Measurements from ENCODE around the gene ENOSF1. TPM values are rescaled to one million over a fixed set of nuclear protein-coding genes. Genes with fewer than 3 reads are reported as not detected.

The ENOSF1 gene
- total RNA-seq, 1 donor from 2014 or later = 93.6 TPM

DNA sequence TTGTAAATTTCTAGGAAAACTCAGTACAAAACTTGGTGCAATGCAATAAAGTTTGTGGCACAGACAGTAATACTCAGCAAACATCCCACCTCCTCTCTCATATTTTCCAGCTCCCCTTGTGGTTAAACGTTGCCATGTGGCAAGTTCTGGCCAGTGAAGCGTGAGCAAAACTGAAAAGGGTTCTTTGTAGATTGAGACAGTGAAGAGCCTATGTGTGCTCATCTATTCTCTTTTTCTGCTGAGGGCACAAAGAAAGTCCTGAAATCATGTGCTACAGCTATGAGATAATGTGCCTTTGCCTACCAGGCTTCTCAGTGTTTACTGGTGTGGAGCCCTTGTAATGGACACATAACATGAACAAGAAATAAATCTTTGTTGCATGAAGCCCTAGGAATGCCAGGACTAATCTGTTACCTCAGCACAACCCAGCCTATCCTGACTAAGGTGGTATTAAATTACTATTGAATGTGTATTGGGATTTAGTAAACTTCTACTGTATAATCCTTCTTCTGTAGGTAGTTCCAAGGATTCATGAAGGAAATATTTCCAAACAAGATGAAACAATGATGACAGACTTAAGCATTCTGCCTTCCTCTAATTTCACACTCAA lies 67.9 kb downstream of the ENOSF1 start:
- peaks cover 4% of the 10 kb centered on the region for H3K4me1 Mint-ChIP-seq (ENCODE audit: low read depth)
- no peaks in the 10 kb centered on the region for H3K9me3 Mint-ChIP-seq
- intact Hi-C loops (cut with micrococcal nuclease) = loop anchor here (2.0 kb wide), 1 partner anchor 38 kb away; no protein-coding TSS in a partner anchor
- H3K36me3 Mint-ChIP-seq (ENCODE audit: low read depth) = no peaks in the 10 kb centered on the region
- no peak overlapping the region for H3K4me3 Mint-ChIP-seq (ENCODE audit: low read depth)
- DNase-seq (ENCODE audit: low spot score) = no peak
- H3K27ac Mint-ChIP-seq = no peak overlapping the region
- H3K27me3 Mint-ChIP-seq (ENCODE audit: low read depth) = no peaks in the 10 kb centered on the region

- DNase-seq (ENCODE audit: low spot score) = no peak
- no peak overlapping the region for H3K27ac Mint-ChIP-seq
These were observed 71.2 kb downstream of the ENOSF1 start for GRCh38 chr18:641224-641623.

GRCh38 chr18:635171-635570 lies 77.3 kb downstream of the ENOSF1 start:
- H3K27ac Mint-ChIP-seq = no peak overlapping the region
- H3K9me3 Mint-ChIP-seq = peaks cover 4% of the 10 kb centered on the region
- DNase-seq (ENCODE audit: low spot score) = no peak
- intact Hi-C loops (cut with micrococcal nuclease) = no loop called here
- no peaks in the 10 kb centered on the region for H3K36me3 Mint-ChIP-seq (ENCODE audit: low read depth)
- no peaks in the 10 kb centered on the region for H3K4me1 Mint-ChIP-seq (ENCODE audit: low read depth)
- no peak overlapping the region for H3K4me3 Mint-ChIP-seq (ENCODE audit: low read depth)
- H3K27me3 Mint-ChIP-seq (ENCODE audit: low read depth) = peaks cover 13% of the 10 kb centered on the region

More at GRCh38 chr18:641224-641623, 71.2 kb downstream of the ENOSF1 start:
- Mint-ChIP-seq H3K9me3 (no peaks in the 10 kb centered on the region), H3K4me1 (ENCODE audit: low read depth) (peaks cover 4% of the 10 kb centered on the region), H3K4me3 (ENCODE audit: low read depth) (no peak overlapping the region), H3K36me3 (ENCODE audit: low read depth) (no peaks in the 10 kb centered on the region), H3K27me3 (ENCODE audit: low read depth) (peaks cover 4% of the 10 kb centered on the region)
- intact Hi-C loops (cut with micrococcal nuclease) = no loop called here

DNA sequence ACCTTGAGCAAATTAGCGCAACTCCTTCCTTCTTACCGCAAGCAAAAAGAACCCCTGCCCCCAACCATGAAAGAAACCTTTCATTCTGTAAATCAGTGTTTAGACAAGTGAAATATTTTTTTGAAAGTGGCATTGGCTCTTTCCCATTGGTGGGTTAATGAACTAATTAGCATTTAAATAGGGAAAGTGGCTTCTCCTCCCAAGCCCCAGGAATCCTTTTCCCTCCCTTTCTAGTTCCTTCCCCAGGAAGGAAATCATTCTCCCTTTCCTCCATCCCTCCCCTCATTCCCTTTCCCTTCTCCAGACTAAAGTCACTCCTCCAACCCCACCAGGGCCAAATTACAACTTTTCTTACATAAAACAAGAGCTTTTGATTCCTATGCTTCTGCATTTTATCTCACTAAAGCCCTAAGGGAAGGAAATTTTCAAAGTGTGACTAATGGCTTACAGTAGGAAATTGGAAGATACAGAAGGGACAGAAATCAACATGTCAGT lies 77.8 kb downstream of the ENOSF1 start:
- DNase-seq (ENCODE audit: low spot score) = no peak
- Mint-ChIP-seq H3K4me3 (ENCODE audit: low read depth) (no peak overlapping the region), H3K27ac (no peak overlapping the region), H3K36me3 (ENCODE audit: low read depth) (no peaks in the 10 kb centered on the region), H3K4me1 (ENCODE audit: low read depth) (peaks cover under 1% of the 10 kb centered on the region), H3K9me3 (peaks cover 4% of the 10 kb centered on the region), H3K27me3 (ENCODE audit: low read depth) (peaks cover 13% of the 10 kb centered on the region)
- intact Hi-C loops (cut with micrococcal nuclease) = no loop called here

GRCh38 chr18:631560-631959 lies 80.9 kb downstream of the ENOSF1 start:
- intact Hi-C loops (cut with micrococcal nuclease) = no loop called here
- Mint-ChIP-seq H3K4me1 (ENCODE audit: low read depth) (peaks cover 5% of the 10 kb centered on the region), H3K4me3 (ENCODE audit: low read depth) (no peak overlapping the region)

DNA sequence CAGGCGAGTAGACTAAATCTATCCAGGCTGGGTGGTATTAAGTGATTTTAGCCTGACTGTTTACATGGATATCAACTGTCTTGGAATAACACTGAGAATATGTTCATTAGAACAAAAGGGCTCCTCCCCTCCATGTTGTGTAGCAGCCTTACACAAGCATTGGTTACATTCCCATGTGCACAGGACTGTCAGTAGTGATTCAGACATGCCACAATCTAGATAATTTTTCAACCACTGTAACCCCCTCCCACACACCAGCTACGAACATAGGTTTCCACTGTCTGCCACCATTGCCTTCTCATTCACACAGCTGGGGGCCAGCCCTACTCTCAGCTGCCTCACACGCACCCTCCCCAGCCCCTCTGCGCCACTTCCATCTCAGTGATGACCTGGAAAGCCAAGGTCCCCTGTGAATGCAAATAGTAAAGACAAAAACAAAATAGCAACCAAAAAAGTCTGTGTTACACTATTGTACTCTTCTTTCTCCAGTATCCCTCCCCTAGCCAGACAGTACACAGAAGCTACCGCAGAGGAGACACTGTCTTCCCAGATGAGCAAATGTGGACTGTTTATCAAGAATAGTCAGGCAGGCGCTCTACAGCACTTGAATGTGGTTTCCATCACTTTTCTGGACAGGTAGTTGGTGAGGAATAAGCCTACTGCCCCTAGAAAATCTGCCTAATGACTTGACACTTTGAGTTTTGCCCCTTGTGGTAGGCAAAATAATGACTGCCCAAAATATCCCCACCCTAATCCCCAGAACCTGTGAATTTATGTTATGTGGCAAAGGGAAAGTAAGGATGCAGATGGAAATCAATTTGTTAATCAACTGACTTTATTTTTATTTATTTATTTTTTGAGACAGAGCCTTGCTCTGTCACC lies 82.9 kb downstream of the ENOSF1 start:
- H3K9me3 Mint-ChIP-seq = peaks cover 4% of the 10 kb centered on the region
- no peak overlapping the region for H3K27ac Mint-ChIP-seq
- no peak overlapping the region for H3K4me3 Mint-ChIP-seq (ENCODE audit: low read depth)
- H3K4me1 Mint-ChIP-seq (ENCODE audit: low read depth) = peaks cover 5% of the 10 kb centered on the region
- H3K36me3 Mint-ChIP-seq (ENCODE audit: low read depth) = no peaks in the 10 kb centered on the region
- intact Hi-C loops (cut with micrococcal nuclease) = loop anchor here (2.0 kb wide), 2 partner anchors 21 to 29 kb away; no protein-coding TSS in a partner anchor
- DNase-seq (ENCODE audit: low spot score) = no peak
- H3K27me3 Mint-ChIP-seq (ENCODE audit: low read depth) = peaks cover 21% of the 10 kb centered on the region

More at GRCh38 chr18:631560-631959, 80.9 kb downstream of the ENOSF1 start:
- Mint-ChIP-seq H3K36me3 (ENCODE audit: low read depth) (no peaks in the 10 kb centered on the region), H3K27ac (no peak overlapping the region), H3K9me3 (peaks cover 4% of the 10 kb centered on the region), H3K27me3 (ENCODE audit: low read depth) (peaks cover 14% of the 10 kb centered on the region)
- no peak for DNase-seq (ENCODE audit: low spot score)

DNA sequence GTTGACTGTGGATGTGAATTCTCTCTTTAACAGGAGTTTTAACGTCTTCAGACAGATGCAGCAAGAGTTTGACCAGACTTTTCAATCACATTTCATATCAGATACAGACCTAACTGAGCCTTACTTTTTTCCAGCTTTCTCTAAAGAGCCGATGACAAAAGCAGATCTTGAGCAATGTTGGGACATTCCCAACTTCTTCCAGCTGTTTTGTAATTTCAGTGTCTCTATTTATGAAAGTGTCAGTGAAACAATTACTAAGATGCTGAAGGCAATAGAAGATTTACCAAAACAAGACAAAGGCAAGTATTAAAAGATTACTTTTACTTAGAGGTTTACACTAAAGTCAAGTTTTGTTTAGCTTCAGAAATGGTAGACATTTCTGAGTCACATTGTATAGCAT lies 85.2 kb downstream of the ENOSF1 start:
- intact Hi-C loops (cut with micrococcal nuclease) = no loop called here
- Mint-ChIP-seq H3K27me3 (ENCODE audit: low read depth) (peaks cover 22% of the 10 kb centered on the region), H3K36me3 (ENCODE audit: low read depth) (no peaks in the 10 kb centered on the region), H3K27ac (no peak overlapping the region), H3K4me1 (ENCODE audit: low read depth) (peaks cover 7% of the 10 kb centered on the region), H3K9me3 (peaks cover 4% of the 10 kb centered on the region), H3K4me3 (ENCODE audit: low read depth) (no peak overlapping the region)
- no peak for DNase-seq (ENCODE audit: low spot score)

- no peak overlapping the region for H3K27ac Mint-ChIP-seq
- H3K4me3 Mint-ChIP-seq (ENCODE audit: low read depth) = no peak overlapping the region
- H3K9me3 Mint-ChIP-seq = no peaks in the 10 kb centered on the region
- peaks cover 34% of the 10 kb centered on the region for H3K27me3 Mint-ChIP-seq (ENCODE audit: low read depth)
- no peaks in the 10 kb centered on the region for H3K36me3 Mint-ChIP-seq (ENCODE audit: low read depth)
- H3K4me1 Mint-ChIP-seq (ENCODE audit: low read depth) = peaks cover 2% of the 10 kb centered on the region
- DNase-seq (ENCODE audit: low spot score) = peak; percentile 43
- intact Hi-C loops (cut with micrococcal nuclease) = loop anchor here (1.0 to 5.0 kb wide), 3 partner anchors 88 to 215 kb away; partner anchors contain the start of gene ENOSF1
These were observed 88.4 kb downstream of the ENOSF1 start for GRCh38 chr18:623761-624620.

DNA sequence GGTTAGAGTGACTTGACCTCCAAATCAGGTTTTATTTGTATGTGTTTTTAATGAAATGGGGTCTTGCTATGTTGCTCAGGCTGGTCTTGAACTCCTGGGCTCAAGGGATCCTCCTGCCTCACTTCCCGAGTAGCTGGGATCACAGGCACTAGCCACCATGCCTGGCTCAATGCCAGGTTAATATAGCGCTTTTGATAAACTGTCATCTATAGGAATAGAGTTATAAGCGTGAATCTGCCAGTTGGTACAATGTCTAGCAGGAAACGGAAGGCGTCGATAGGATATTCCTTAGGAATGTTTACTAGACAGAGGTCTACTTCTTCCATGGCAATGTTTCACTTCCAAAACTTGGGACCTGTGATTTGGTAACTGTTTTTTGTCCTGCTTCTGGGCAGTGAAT lies 90.1 kb downstream of the ENOSF1 start:
- DNase-seq (ENCODE audit: low spot score) = no peak
- Mint-ChIP-seq H3K4me1 (ENCODE audit: low read depth) (peaks cover 2% of the 10 kb centered on the region), H3K27ac (no peak overlapping the region), H3K4me3 (ENCODE audit: low read depth) (no peak overlapping the region), H3K27me3 (ENCODE audit: low read depth) (peaks cover 39% of the 10 kb centered on the region), H3K9me3 (no peaks in the 10 kb centered on the region), H3K36me3 (ENCODE audit: low read depth) (no peaks in the 10 kb centered on the region)
- intact Hi-C loops (cut with micrococcal nuclease) = loop anchor here (5.0 kb wide), 1 partner anchor 90 kb away; the partner anchor contains the start of gene ENOSF1

- peaks cover 36% of the 10 kb centered on the region for H3K27me3 Mint-ChIP-seq (ENCODE audit: low read depth)
- intact Hi-C loops (cut with micrococcal nuclease) = loop anchor here (5.0 kb wide), 1 partner anchor 91 kb away; the partner anchor contains the start of gene ENOSF1
- no peak overlapping the region for H3K27ac Mint-ChIP-seq
- H3K36me3 Mint-ChIP-seq (ENCODE audit: low read depth) = no peaks in the 10 kb centered on the region
- H3K4me1 Mint-ChIP-seq (ENCODE audit: low read depth) = peaks cover 2% of the 10 kb centered on the region
- H3K9me3 Mint-ChIP-seq = no peaks in the 10 kb centered on the region
- no peak overlapping the region for H3K4me3 Mint-ChIP-seq (ENCODE audit: low read depth)
- DNase-seq (ENCODE audit: low spot score) = no peak
These were observed 91.0 kb downstream of the ENOSF1 start for GRCh38 chr18:621291-622043.

Data from activated T-helper 2 cell treated with anti-CD3 and anti-CD28 coated beads, Interferon-gamma antibody, Interleukin-2, Interleukin-4, amounts not matched to agents 10 μg/mL and 5 μg/mL and 100 μg/mL, durations not matched to agents 14 hours and 24 hours and 36 hours (primary cell).